Mucosa of rectum (tissue), 2 donors: Measurements from ENCODE around the gene RGS12.

Source experiments
- H3K27ac ChIP-seq, 2 donors: one replicate each; pipeline ENCODE4 v1.7.0; 2013; ENCODE audit warnings: inconsistent platforms in 2 of 2, low read depth in 2 of 2, low read length in 2 of 2
- H3K27me3 ChIP-seq, 2 donors: one replicate each; pipeline ENCODE4 v1.7.0; 2013; ENCODE audit warnings: low read length in 2 of 2; ENCODE audit not compliant: control insufficient read depth in 2 of 2, insufficient read depth in 2 of 2
- H3K36me3 ChIP-seq, 2 donors: one replicate each; pipeline ENCODE4 v1.7.0; 2013; ENCODE audit warnings: low read length in 2 of 2; ENCODE audit not compliant: control insufficient read depth in 2 of 2, insufficient read depth in 2 of 2
- H3K4me1 ChIP-seq, 2 donors: one replicate each; pipeline ENCODE4 v1.7.0; 2013; ENCODE audit warnings: low read length in 2 of 2, mild to moderate bottlenecking in 1 of 2; ENCODE audit not compliant: control insufficient read depth in 2 of 2, insufficient read depth in 2 of 2
- H3K4me3 ChIP-seq, 2 donors: one replicate each; pipeline ENCODE4 v1.7.0; 2013; ENCODE audit warnings: low read length in 2 of 2
- H3K9ac ChIP-seq, 2 donors: one replicate each; pipeline ENCODE4 v1.7.0; 2013; ENCODE audit warnings: low read length in 2 of 2, low read depth in 1 of 2, mild to moderate bottlenecking in 1 of 2
- H3K9me3 ChIP-seq, 2 donors: one replicate each; pipeline ENCODE4 v1.7.0; 2013; ENCODE audit warnings: low read length in 2 of 2; ENCODE audit not compliant: control insufficient read depth in 2 of 2
- donor health status: healthy.
- donor health status: Normal muscosa, but diverticular disease.

Gene RGS12

GRCh38 chr4:3267576-3268394 is 25.0 kb upstream of the RGS12 start:
- Histone ChIP-seq H3K4me1 (no peaks in the 10 kb centered on the region), H3K27ac (no peak overlapping the region), H3K9me3 (no peaks in the 10 kb centered on the region), H3K9ac (no peak overlapping the region), H3K36me3 (no peaks in the 10 kb centered on the region), H3K27me3 (no peaks in the 10 kb centered on the region), H3K4me3 (no peak overlapping the region)

- H3K4me1 ChIP-seq, result no peaks in the 10 kb centered on the region
- H3K36me3 ChIP-seq, result no peaks in the 10 kb centered on the region
- no peak overlapping the region for H3K27ac ChIP-seq
- H3K9me3 ChIP-seq, result no peaks in the 10 kb centered on the region
- H3K4me3 ChIP-seq, result no peak overlapping the region
- no peak overlapping the region for H3K9ac ChIP-seq
- H3K27me3 ChIP-seq, result no peaks in the 10 kb centered on the region
Measured at GRCh38 chr4:3268395-3269104, 24.3 kb upstream of the RGS12 start.

DNA sequence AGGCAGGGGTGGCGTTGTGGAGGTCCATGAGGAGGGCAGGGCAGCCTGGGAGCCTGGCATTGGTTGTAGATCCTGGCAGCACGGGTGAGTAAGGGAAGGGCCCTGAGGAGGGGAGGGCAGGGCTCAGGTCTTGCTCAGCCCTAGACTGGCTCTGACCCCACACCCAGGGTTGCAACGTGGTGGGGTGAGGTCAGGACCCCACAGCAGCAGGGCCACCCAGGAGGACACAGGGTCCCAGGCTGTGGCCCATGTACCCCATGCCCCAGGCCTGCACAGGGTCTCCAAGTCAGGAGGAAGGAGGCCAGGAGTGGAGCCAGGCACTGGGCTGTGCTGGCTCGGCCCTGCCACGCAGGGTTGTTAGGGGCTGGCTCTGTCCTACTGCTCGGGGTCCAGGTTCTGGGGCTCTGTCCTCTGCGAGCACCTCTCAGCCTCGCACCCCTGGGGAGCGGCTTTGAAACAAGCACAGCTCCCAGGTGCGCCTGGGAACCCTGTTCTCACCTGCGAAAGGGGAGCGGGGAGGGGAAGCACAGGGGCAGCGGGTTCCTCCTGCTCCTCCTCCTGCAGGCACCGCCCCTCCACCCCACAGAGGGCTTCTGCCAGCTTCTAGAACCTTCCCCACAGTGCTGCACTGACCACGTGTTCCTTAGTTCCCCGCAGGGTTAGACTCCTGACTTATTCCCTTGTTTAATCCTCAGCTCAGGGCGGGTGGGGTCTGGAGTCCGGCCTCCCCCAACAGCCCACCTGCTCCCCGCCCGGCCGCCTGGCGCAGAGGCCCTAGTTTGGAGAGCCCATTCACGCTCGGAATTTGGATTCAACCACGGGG is 23.5 kb upstream of the RGS12 start:
- H3K9me3 ChIP-seq, result no peaks in the 10 kb centered on the region
- no peaks in the 10 kb centered on the region for H3K4me1 ChIP-seq
- H3K27me3 ChIP-seq, result no peaks in the 10 kb centered on the region
- H3K4me3 ChIP-seq, result no peak overlapping the region
- H3K36me3 ChIP-seq, result no peaks in the 10 kb centered on the region
- no peak overlapping the region for H3K9ac ChIP-seq
- H3K27ac ChIP-seq, result no peak overlapping the region

- H3K9ac ChIP-seq, result no peak overlapping the region
- no peaks in the 10 kb centered on the region for H3K9me3 ChIP-seq
- no peak overlapping the region for H3K27ac ChIP-seq
- no peaks in the 10 kb centered on the region for H3K4me1 ChIP-seq
- H3K27me3 ChIP-seq, result no peaks in the 10 kb centered on the region
- H3K4me3 ChIP-seq, result no peak overlapping the region
- H3K36me3 ChIP-seq, result no peaks in the 10 kb centered on the region
Measured at GRCh38 chr4:3269991-3270611, 22.7 kb upstream of the RGS12 start.

DNA sequence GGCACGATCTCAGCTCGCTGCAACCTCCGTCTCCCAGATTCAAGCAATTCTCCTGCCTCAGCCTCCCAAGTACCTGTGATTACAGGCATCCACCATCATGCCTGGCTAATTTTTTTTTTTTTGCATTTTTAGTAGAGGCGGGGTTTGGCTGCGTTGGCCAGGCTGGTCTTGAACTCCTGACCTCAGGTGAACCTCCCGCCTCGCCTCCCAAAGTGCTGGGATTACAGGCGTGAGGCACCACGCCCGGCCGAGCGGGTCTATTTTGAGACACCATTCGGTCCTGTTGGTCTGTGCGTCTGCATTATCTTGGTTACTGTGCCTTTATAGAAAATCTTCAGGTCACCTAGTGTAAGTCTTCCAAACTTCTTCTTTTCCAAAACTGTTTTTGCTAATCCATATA is 21.7 kb upstream of the RGS12 start:
- no peak overlapping the region for H3K27ac ChIP-seq
- no peak overlapping the region for H3K9ac ChIP-seq
- no peak overlapping the region for H3K4me3 ChIP-seq
- H3K36me3 ChIP-seq, result no peaks in the 10 kb centered on the region
- H3K9me3 ChIP-seq, result no peaks in the 10 kb centered on the region
- no peaks in the 10 kb centered on the region for H3K4me1 ChIP-seq
- H3K27me3 ChIP-seq, result no peaks in the 10 kb centered on the region

GRCh38 chr4:3276986-3277385 is 15.8 kb upstream of the RGS12 start:
- H3K9me3 ChIP-seq, result no peaks in the 10 kb centered on the region

GRCh38 chr4:3280466-3280865 is 12.4 kb upstream of the RGS12 start:
- Histone ChIP-seq H3K36me3 (no peaks in the 10 kb centered on the region), H3K27me3 (peaks cover 0 to 8% of the 10 kb centered on the region in 2 donors), H3K4me3 (no peak overlapping the region), H3K9ac (no peak overlapping the region), H3K27ac (no peak overlapping the region), H3K4me1 (no peaks in the 10 kb centered on the region), H3K9me3 (no peaks in the 10 kb centered on the region)

More at GRCh38 chr4:3276986-3277385, 15.8 kb upstream of the RGS12 start:
- no peak overlapping the region for H3K27ac ChIP-seq
- H3K4me1 ChIP-seq, result no peaks in the 10 kb centered on the region
- no peak overlapping the region for H3K9ac ChIP-seq
- H3K36me3 ChIP-seq, result no peaks in the 10 kb centered on the region
- H3K27me3 ChIP-seq, result no peaks in the 10 kb centered on the region
- no peak overlapping the region for H3K4me3 ChIP-seq

DNA sequence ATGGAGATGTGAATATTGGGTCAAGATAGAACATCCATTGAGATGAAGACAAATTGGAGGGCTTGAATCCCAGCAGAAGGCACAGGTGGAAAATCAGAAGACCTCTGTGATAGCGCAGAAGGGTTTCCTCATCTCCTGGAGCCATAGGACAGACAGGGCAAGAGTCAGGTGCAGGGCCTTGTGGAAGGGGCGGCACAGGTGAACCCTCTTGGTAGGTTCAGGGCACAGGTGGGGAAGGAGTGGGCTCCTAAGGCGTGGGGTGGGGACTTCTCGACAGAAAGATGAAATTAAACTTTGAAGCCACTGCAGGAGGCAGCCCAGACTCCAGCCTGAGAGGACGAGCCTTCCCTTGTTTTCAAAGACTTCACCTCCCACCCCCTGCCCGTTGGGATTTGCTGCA is 9.3 kb upstream of the RGS12 start:
- no peak overlapping the region for H3K9ac ChIP-seq
- peaks cover 7 to 21% of the 10 kb centered on the region in 2 donors for H3K27me3 ChIP-seq
- H3K4me3 ChIP-seq, result no peak overlapping the region
- H3K4me1 ChIP-seq, result peaks cover 0 to 3% of the 10 kb centered on the region in 2 donors
- H3K9me3 ChIP-seq, result no peaks in the 10 kb centered on the region
- H3K36me3 ChIP-seq, result no peaks in the 10 kb centered on the region
- H3K27ac ChIP-seq, result no peak overlapping the region

GRCh38 chr4:3283916-3284315 is 8.9 kb upstream of the RGS12 start:
- no peak overlapping the region for H3K4me3 ChIP-seq
- H3K4me1 ChIP-seq, result peaks cover 0 to 3% of the 10 kb centered on the region in 2 donors
- H3K27ac ChIP-seq, result no peak overlapping the region
- H3K36me3 ChIP-seq, result no peaks in the 10 kb centered on the region
- H3K9ac ChIP-seq, result no peak overlapping the region
- H3K27me3 ChIP-seq, result peaks cover 7 to 21% of the 10 kb centered on the region in 2 donors
- no peaks in the 10 kb centered on the region for H3K9me3 ChIP-seq
